ENCODE results near the gene UPF1. TPM values are rescaled to one million over a fixed set of nuclear protein-coding genes. Genes with fewer than 3 reads are reported as not detected.
A peak's percentile ranks its signal among the peaks of the same experiment; 100 is the strongest.

Gene UPF1
- total RNA-seq, 1 donor from 2014 or later: 57.8 TPM

DNA sequence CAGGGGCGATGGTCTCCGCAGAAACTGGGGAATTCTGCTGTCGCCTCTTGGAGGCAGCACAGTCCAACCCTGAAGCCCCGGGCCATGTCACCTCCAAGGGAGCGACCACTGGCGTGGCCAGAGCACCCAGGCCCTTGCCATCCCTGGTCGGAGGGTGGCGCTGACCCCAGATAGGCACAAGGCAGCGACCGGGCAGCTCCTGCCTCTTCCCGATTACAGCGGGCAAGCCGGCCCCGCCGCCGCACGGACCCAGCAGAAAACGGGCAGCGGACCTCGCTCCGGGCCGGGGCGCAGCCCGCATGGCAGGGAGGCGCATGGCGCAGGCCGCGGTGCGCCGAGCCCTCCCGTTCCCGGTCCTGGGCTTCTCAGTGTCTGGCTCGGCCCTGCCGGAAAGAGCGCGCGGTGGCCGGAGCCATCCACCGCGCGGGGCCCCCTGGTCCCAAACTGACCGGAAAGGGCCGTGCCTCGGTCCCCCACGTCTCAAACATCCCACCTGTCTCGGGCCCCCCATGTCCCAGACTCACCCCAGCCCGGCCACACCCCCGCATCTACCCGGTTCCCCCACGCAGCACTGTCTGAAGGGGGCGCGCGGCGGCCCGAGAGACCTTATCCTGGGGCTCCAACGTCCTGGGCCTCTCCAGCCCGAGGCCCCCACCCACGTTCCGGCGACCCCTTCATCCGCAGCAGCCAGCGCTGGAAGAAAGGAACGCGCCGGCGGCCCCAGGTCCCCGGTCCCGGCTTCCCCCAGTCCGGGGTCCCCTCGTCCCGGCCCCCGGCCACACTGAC lies 63.5 kb downstream of the UPF1 start:
- no peak overlapping the region for H3K9ac ChIP-seq (ENCODE audit: low read length)
- DNase-seq (ENCODE audit: low read depth): no peak
- TF ChIP-seq EZH2 (IDR thresholded peaks at IDR 0.05; ENCODE audit: insufficient read depth, low read length): peak; percentile 54
- TF ChIP-seq, protein P1, sequence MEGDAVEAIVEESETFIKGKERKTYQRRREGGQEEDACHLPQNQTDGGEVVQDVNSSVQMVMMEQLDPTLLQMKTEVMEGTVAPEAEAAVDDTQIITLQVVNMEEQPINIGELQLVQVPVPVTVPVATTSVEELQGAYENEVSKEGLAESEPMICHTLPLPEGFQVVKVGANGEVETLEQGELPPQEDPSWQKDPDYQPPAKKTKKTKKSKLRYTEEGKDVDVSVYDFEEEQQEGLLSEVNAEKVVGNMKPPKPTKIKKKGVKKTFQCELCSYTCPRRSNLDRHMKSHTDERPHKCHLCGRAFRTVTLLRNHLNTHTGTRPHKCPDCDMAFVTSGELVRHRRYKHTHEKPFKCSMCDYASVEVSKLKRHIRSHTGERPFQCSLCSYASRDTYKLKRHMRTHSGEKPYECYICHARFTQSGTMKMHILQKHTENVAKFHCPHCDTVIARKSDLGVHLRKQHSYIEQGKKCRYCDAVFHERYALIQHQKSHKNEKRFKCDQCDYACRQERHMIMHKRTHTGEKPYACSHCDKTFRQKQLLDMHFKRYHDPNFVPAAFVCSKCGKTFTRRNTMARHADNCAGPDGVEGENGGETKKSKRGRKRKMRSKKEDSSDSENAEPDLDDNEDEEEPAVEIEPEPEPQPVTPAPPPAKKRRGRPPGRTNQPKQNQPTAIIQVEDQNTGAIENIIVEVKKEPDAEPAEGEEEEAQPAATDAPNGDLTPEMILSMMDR (IDR thresholded peaks at IDR 0.05; ENCODE audit: insufficient read depth, low read depth, low read length): no peak
- H3K27me3 ChIP-seq (ENCODE audit: insufficient read depth, low read length): peaks cover 7% of the 10 kb centered on the region
- H2AFZ ChIP-seq (ENCODE audit: low read depth, low read length): peak overlapping the region; percentile 18
- no peaks in the 10 kb centered on the region for H3K27me3 Mint-ChIP-seq (ENCODE audit: low read depth, unreplicated experiment)
- H4K20me1 ChIP-seq (ENCODE audit: insufficient read depth, low read length): peaks cover 38% of the 10 kb centered on the region
- peaks cover 9% of the 10 kb centered on the region for H3K4me1 ChIP-seq (ENCODE audit: insufficient read depth, low read length)
- peaks cover 5% of the 10 kb centered on the region for H3K36me3 Mint-ChIP-seq (ENCODE audit: low read depth, unreplicated experiment)
- H3K27ac ChIP-seq (ENCODE audit: low read depth, low read length): no peak overlapping the region
- H3K36me3 ChIP-seq (ENCODE audit: insufficient read depth, low read length): no peaks in the 10 kb centered on the region
- H3K79me2 ChIP-seq (ENCODE audit: insufficient read depth, low read length): no peaks in the 10 kb centered on the region
- FAIRE-seq: no peak
- peaks cover 2% of the 10 kb centered on the region for H3K4me1 Mint-ChIP-seq (ENCODE audit: low read depth, unreplicated experiment)
- H3K27ac Mint-ChIP-seq (ENCODE audit: unreplicated experiment): no peak overlapping the region
- peak overlapping the region; percentile 83 for H3K4me2 ChIP-seq (ENCODE audit: low read length)
- H3K4me3 ChIP-seq (ENCODE audit: insufficient read depth, low read depth, low read length): peak overlapping the region; percentile 52
- no peaks in the 10 kb centered on the region for H3K9me3 Mint-ChIP-seq (ENCODE audit: unreplicated experiment)
- H3K4me3 Mint-ChIP-seq (ENCODE audit: unreplicated experiment): peak overlapping the region; percentile 84
- no peaks in the 10 kb centered on the region for H3K9me3 ChIP-seq (ENCODE audit: insufficient read depth, low read depth, low read length)

DNA sequence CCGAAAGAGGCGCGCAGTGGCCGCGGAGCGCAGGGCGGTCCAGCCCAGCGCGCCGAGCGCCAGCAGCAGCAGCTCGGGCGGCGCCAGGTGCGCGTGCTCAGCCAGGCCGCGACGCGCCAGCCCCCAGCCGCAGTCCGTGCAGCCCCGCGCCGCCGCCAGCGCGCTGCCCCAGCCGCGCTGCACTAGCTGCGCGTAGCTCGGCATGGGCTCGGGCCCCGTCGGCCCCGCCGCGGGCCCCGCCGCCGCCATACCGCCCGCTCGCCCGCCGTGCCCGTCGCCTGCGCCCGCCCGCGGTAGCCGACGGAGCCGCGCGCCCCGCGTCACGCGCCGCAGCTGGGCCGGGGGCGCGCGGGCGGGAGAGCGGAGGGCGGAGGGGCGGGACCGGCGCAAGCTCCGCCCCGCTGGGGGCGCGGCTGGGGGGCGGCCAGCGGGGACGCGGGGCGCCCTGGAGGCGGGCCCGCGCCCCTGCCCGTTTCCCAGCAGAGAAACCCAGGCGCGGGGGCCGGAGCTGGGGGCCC lies 64.1 kb downstream of the UPF1 start, which contains the start of gene CERS1:
TSS of gene CERS1 (minus strand) at position 335 of the 518 bp plus-strand sequence. CDS start at position 249, 86 bp downstream.
- DNase-seq (ENCODE audit: low read depth) (no peak), FAIRE-seq (no peak)
- H2AFZ ChIP-seq (ENCODE audit: low read depth, low read length): peak within 1 kb of the TSS; percentile 34
- peak within 1 kb of the TSS; percentile 52 for H3K4me3 ChIP-seq (ENCODE audit: insufficient read depth, low read depth, low read length)
- no peak within 1 kb of the TSS for H3K9ac ChIP-seq (ENCODE audit: low read length)
- peaks cover 44% of the 10 kb centered on the region for H4K20me1 ChIP-seq (ENCODE audit: insufficient read depth, low read length)
- H3K4me3 Mint-ChIP-seq (ENCODE audit: unreplicated experiment): peak within 1 kb of the TSS; percentile 84
- no peak within 1 kb of the TSS for H3K27ac ChIP-seq (ENCODE audit: low read depth, low read length)
- H3K9me3 ChIP-seq (ENCODE audit: insufficient read depth, low read depth, low read length): no peaks in the 10 kb centered on the region
- peaks cover 8% of the 10 kb centered on the region for H3K36me3 Mint-ChIP-seq (ENCODE audit: low read depth, unreplicated experiment)
- H3K36me3 ChIP-seq (ENCODE audit: insufficient read depth, low read length): no peaks in the 10 kb centered on the region
- no peaks in the 10 kb centered on the region for H3K27me3 Mint-ChIP-seq (ENCODE audit: low read depth, unreplicated experiment)
- no peaks in the 10 kb centered on the region for H3K9me3 Mint-ChIP-seq (ENCODE audit: unreplicated experiment)
- H3K27me3 ChIP-seq (ENCODE audit: insufficient read depth, low read length): peaks cover 7% of the 10 kb centered on the region
- no peaks in the 10 kb centered on the region for H3K79me2 ChIP-seq (ENCODE audit: insufficient read depth, low read length)
- no peak for TF ChIP-seq EZH2 (IDR thresholded peaks at IDR 0.05; ENCODE audit: insufficient read depth, low read length)
- TF ChIP-seq, protein P1 (IDR thresholded peaks at IDR 0.05; ENCODE audit: insufficient read depth, low read depth, low read length): no peak
- peaks cover 2% of the 10 kb centered on the region for H3K4me1 Mint-ChIP-seq (ENCODE audit: low read depth, unreplicated experiment)
- H3K4me2 ChIP-seq (ENCODE audit: low read length): peak within 1 kb of the TSS; percentile 83
- H3K4me1 ChIP-seq (ENCODE audit: insufficient read depth, low read length): peaks cover 9% of the 10 kb centered on the region
- H3K27ac Mint-ChIP-seq (ENCODE audit: unreplicated experiment): no peak within 1 kb of the TSS

All from astrocyte (in vitro differentiated cells and primary cell).